HepG2 (cell line): ENCODE data around the gene CFAP91. TPM values are rescaled to one million over a fixed set of nuclear protein-coding genes. Genes with fewer than 3 reads are reported as not detected.

ENCODE experiments used
- HOXA9 ChIP-seq: sonication (generic); formaldehyde crosslinking; IDR thresholded peaks from 2 replicates; pipeline ENCODE4 v1.8.1; 2022; ENCODE audit warnings: missing genetic modification reagents, mild to moderate bottlenecking, moderate library complexity, borderline replicate concordance
- KAT8 ChIP-seq: IDR thresholded peaks from 2 replicates; pipeline ENCODE4 v1.6.1; 2016; ENCODE audit warnings: missing genetic modification reagents, missing compliant biosample characterization
- ONECUT2 ChIP-seq: sonication (generic); formaldehyde crosslinking; IDR thresholded peaks from 2 replicates; pipeline ENCODE4 v1.4.0; 2020; ENCODE audit warnings: missing genetic modification reagents
- PITX1 ChIP-seq: sonication (generic); formaldehyde crosslinking; IDR thresholded peaks from 2 replicates; pipeline ENCODE4 v1.5.1; 2020; ENCODE audit warnings: mild to moderate bottlenecking, missing genetic modification reagents
- REST ChIP-seq, 2 experiments: IDR thresholded peaks; 2 replicates each; pipeline ENCODE4 v1.6.1; 2011 to 2012; ENCODE audit warnings: low read length in 2 of 2, borderline replicate concordance in 1 of 2, low read depth in 1 of 2, mild to moderate bottlenecking in 1 of 2, moderate library complexity in 1 of 2
- RNF219 ChIP-seq: sonication (generic); formaldehyde crosslinking; IDR thresholded peaks from 2 replicates; pipeline ENCODE4 v1.5.0; 2020; ENCODE audit warnings: mild to moderate bottlenecking, missing genetic modification reagents
- SMARCC2 ChIP-seq: fragments of 450-650 bp; IDR thresholded peaks from 2 replicates; pipeline ENCODE4 v1.6.1; 2017; ENCODE audit warnings: antibody characterized with exemption, mild to moderate bottlenecking
- ZBTB7B ChIP-seq: sonication (generic); formaldehyde crosslinking; IDR thresholded peaks from 2 replicates; pipeline ENCODE4 v1.4.0; 2020; ENCODE audit warnings: missing genetic modification reagents
- ZFX ChIP-seq: sonication (generic); formaldehyde crosslinking; IDR thresholded peaks from 2 replicates; pipeline ENCODE4 v1.4.0; 2020; ENCODE audit warnings: mild to moderate bottlenecking, low read depth, missing genetic modification reagents, moderate library complexity
- ZNF563 ChIP-seq: sonication (generic); formaldehyde crosslinking; IDR thresholded peaks from 2 replicates; pipeline ENCODE4 v1.8.0; 2022; ENCODE audit warnings: mild to moderate bottlenecking, moderate library complexity, missing genetic modification reagents
- ZNF574 ChIP-seq: sonication (generic); formaldehyde crosslinking; IDR thresholded peaks from 2 replicates; pipeline ENCODE4 v1.4.0; 2020; ENCODE audit warnings: missing genetic modification reagents
- ZNF687 ChIP-seq: sonication (generic); formaldehyde crosslinking; IDR thresholded peaks from 2 replicates; pipeline ENCODE4 v1.5.1; 2020; ENCODE audit warnings: mild to moderate bottlenecking, missing genetic modification reagents, moderate library complexity
- ZNF747 ChIP-seq: sonication (generic); formaldehyde crosslinking; IDR thresholded peaks from 2 replicates; pipeline ENCODE4 v1.8.1; 2023; ENCODE audit warnings: missing genetic modification reagents, mild to moderate bottlenecking, borderline replicate concordance
- ZNF891 ChIP-seq: sonication (generic); formaldehyde crosslinking; IDR thresholded peaks from 2 replicates; pipeline ENCODE4 v1.5.0; 2020; ENCODE audit warnings: mild to moderate bottlenecking, missing genetic modification reagents
- polyA plus RNA-seq, 8 experiments: library from polyadenylated mRNA; depleted of rRNA in 3 of 8; stranded (reverse) in 7 of 8; unstranded in 1 of 8; fragments of >200 nt; fragmentation: Illumina TruSeq in 4 of 8; extraction: Trizol in 4 of 8; gene quantifications; 2 replicates each; pipeline versions ENCODE4 v1.2.1 to v1.2.3, GENCODE V29; 2011 to 2016; ENCODE audit warnings: low read depth in 4 of 8, missing spikeins in 1 of 8, mixed read lengths in 1 of 8; ENCODE audit not compliant: insufficient read depth in 1 of 8
- total RNA-seq, 5 experiments: library from RNA; depleted of rRNA; stranded (reverse); fragments of >200 nt; fragmentation: Illumina TruSeq; extraction: Trizol; gene quantifications; 2 replicates each; pipeline ENCODE4 v1.2.3, GENCODE V29; 2016; ENCODE audit warnings: low read depth in 1 of 5

CFAP91 gene
- total and polyA plus RNA-seq, 2 of the 13 experiments (the other 11 are each of a cell fraction or from before 2014, with no cell fraction given), result not detected

- TF ChIP-seq REST (IDR thresholded peaks at IDR 0.05; ENCODE audit: borderline replicate concordance in 1 of 2, low read depth in 1 of 2, low read length in 2 of 2), result no peak; a peak in 1 of 4 replicates
- TF ChIP-seq KAT8 (CRISPR knock-in tag), result peak; percentile 97
- TF ChIP-seq ZNF747 (CRISPR knock-in tag), result 0 out of 2 replicates have a peak, but pooled peaks have one; percentile 61
- no peak for TF ChIP-seq HOXA9 (CRISPR knock-in tag)
- peak; percentile 91 for TF ChIP-seq ZNF687
- TF ChIP-seq RNF219 (CRISPR knock-in tag), result no peak
- 0 out of 2 replicates have a peak, but pooled peaks have one; percentile 18 for TF ChIP-seq PITX1
- no peak for TF ChIP-seq ONECUT2 (CRISPR knock-in tag)
- TF ChIP-seq SMARCC2, result no peak
- TF ChIP-seq ZNF891 (CRISPR knock-in tag), result 0 out of 2 replicates have a peak, but pooled peaks have one; percentile 80
- 0 out of 2 replicates have a peak, but pooled peaks have one; percentile 32 for TF ChIP-seq ZBTB7B (CRISPR knock-in tag)
- TF ChIP-seq ZNF574 (CRISPR knock-in tag), result peak; percentile 99
- TF ChIP-seq ZFX (CRISPR knock-in tag), result peak; percentile 96
- no peak for TF ChIP-seq ZNF563 (CRISPR knock-in tag)
Measured at GRCh38 chr3:119676771-119677640, 25.8 kb upstream of the CFAP91 start, which contains the start of gene COX17 (continued).
